Peyer's patch (tissue), 4 donors: ENCODE results near the gene RACK1.

ENCODE experiments used
- CTCF ChIP-seq, 6 experiments: fragments of 450-650 bp in 4 of 6; fragments of 200-600 bp in 2 of 6; sonication (generic) in 1 of 6; IDR thresholded peaks; one replicate each; pipeline ENCODE4 v1.5.1; 2017 to 2019; ENCODE audit warnings: antibody characterized with exemption in 6 of 6, mild to moderate bottlenecking in 3 of 6, moderate library complexity in 1 of 6
- POLR2A ChIP-seq, 2 donors: fragments of 450-650 bp; IDR thresholded peaks; one replicate each; pipeline ENCODE4 v1.5.1; 2017; ENCODE audit warnings: antibody characterized with exemption in 2 of 2, mild to moderate bottlenecking in 2 of 2, moderate library complexity in 2 of 2

GRCh38 chr5:181236471-181236870, 7.2 kb downstream of the RACK1 start:
- TF ChIP-seq CTCF (IDR thresholded peaks at IDR 0.05) (no peak), POLR2A (IDR thresholded peaks at IDR 0.05) (no peak)
